Measurements from ENCODE around the gene BMI1. TPM values are rescaled to one million over a fixed set of nuclear protein-coding genes. Genes with fewer than 3 reads are reported as not detected.

BMI1 gene
- total RNA-seq, 2 experiments from 2014 or later = 58.8 to 63.5 TPM

GRCh38 chr10:22370320-22370719, 49.4 kb downstream of the BMI1 start:
- H3K27me3 Mint-ChIP-seq = peaks cover 2% of the 10 kb centered on the region
- POLR2A ChIA-PET = interaction anchor here (0.8 kb wide), 1 partner anchor 30 kb away, joined by 4 read pairs; no protein-coding TSS in a partner anchor
- no peaks in the 10 kb centered on the region for H3K36me3 Mint-ChIP-seq
- no peak for DNase-seq
- peaks cover 19% of the 10 kb centered on the region for H3K4me1 Mint-ChIP-seq (ENCODE audit: low read depth)
- CTCF ChIA-PET = interaction anchor here (0.7 to 0.9 kb wide), 2 partner anchors 8 to 20 kb away, joined by 3 read pairs; no protein-coding TSS in a partner anchor
- no peak overlapping the region for H3K4me3 Mint-ChIP-seq
- no peak overlapping the region for H3K27ac Mint-ChIP-seq
- intact Hi-C loops (cut with micrococcal nuclease) = no loop called here
- H3K9me3 Mint-ChIP-seq = no peaks in the 10 kb centered on the region

GRCh38 chr10:22372298-22372697, 51.4 kb downstream of the BMI1 start:
- intact Hi-C loops (cut with micrococcal nuclease) = no loop called here
- no peaks in the 10 kb centered on the region for H3K36me3 Mint-ChIP-seq
- H3K4me3 Mint-ChIP-seq = no peak overlapping the region
- H3K27ac Mint-ChIP-seq = no peak overlapping the region
- ChIA-PET POLR2A (no interaction called here), CTCF (interaction anchor here (1.4 kb wide), 1 partner anchor 50 kb away, joined by 3 read pairs; no protein-coding TSS in a partner anchor)
- peaks cover 13% of the 10 kb centered on the region for H3K4me1 Mint-ChIP-seq (ENCODE audit: low read depth)
- no peak for DNase-seq
- H3K27me3 Mint-ChIP-seq = peaks cover 2% of the 10 kb centered on the region
- H3K9me3 Mint-ChIP-seq = no peaks in the 10 kb centered on the region

GRCh38 chr10:22372917-22373316, 52.0 kb downstream of the BMI1 start:
- peaks cover 9% of the 10 kb centered on the region for H3K4me1 Mint-ChIP-seq (ENCODE audit: low read depth)
- ChIA-PET POLR2A (no interaction called here), CTCF (interaction anchor here (1.4 kb wide), 1 partner anchor 49 kb away, joined by 3 read pairs; no protein-coding TSS in a partner anchor)
- H3K4me3 Mint-ChIP-seq = no peak overlapping the region
- DNase-seq = no peak
- intact Hi-C loops (cut with micrococcal nuclease) = no loop called here
- no peaks in the 10 kb centered on the region for H3K9me3 Mint-ChIP-seq
- no peak overlapping the region for H3K27ac Mint-ChIP-seq
- no peaks in the 10 kb centered on the region for H3K36me3 Mint-ChIP-seq
- H3K27me3 Mint-ChIP-seq = peaks cover 2% of the 10 kb centered on the region

GRCh38 chr10:22374489-22375126, 53.7 kb downstream of the BMI1 start:
- peaks cover 2% of the 10 kb centered on the region for H3K27me3 Mint-ChIP-seq
- H3K36me3 Mint-ChIP-seq = no peaks in the 10 kb centered on the region
- DNase-seq = no peak
- no peaks in the 10 kb centered on the region for H3K9me3 Mint-ChIP-seq
- peaks cover 16% of the 10 kb centered on the region for H3K4me1 Mint-ChIP-seq (ENCODE audit: low read depth)
- ChIA-PET POLR2A (interaction anchor here (0.6 to 0.7 kb wide), 2 partner anchors 26 to 160 kb away, joined by 3 read pairs; no protein-coding TSS in a partner anchor), CTCF (no interaction called here)
- H3K4me3 Mint-ChIP-seq = no peak overlapping the region
- H3K27ac Mint-ChIP-seq = no peak overlapping the region
- intact Hi-C loops (cut with micrococcal nuclease) = no loop called here

- POLR2A ChIA-PET = interaction anchor here (1.2 kb wide), 1 partner anchor 39 kb away, joined by 3 read pairs; no protein-coding TSS in a partner anchor
- H3K27me3 Mint-ChIP-seq = no peaks in the 10 kb centered on the region
- DNase-seq = peak; percentile 70
- intact Hi-C loops (cut with micrococcal nuclease) = loop anchor here (2.0 kb wide), 3 partner anchors 38 to 70 kb away; no protein-coding TSS in a partner anchor
- no peak overlapping the region for H3K4me3 Mint-ChIP-seq
- H3K27ac Mint-ChIP-seq = peak overlapping the region; percentile 53
- no peaks in the 10 kb centered on the region for H3K9me3 Mint-ChIP-seq
- H3K36me3 Mint-ChIP-seq = no peaks in the 10 kb centered on the region
- CTCF ChIA-PET = interaction anchor here (0.6 to 0.9 kb wide), 3 partner anchors 9 to 385 kb away, joined by 3 to 4 read pairs (median 3); no protein-coding TSS in a partner anchor
- H3K4me1 Mint-ChIP-seq (ENCODE audit: low read depth) = peaks cover 12% of the 10 kb centered on the region
Observed at GRCh38 chr10:22379059-22379458, 58.2 kb downstream of the BMI1 start.

Other genes with a start within 250 kb of the BMI1 start
- gene EBLN1, start 103.1 kb upstream of the BMI1 start, total RNA-seq = not detected
- gene COMMD3, start 4.7 kb upstream of the BMI1 start, total RNA-seq = 10 to 100 TPM; 84.6 to 91.4 TPM
- gene SPAG6, start 24.4 kb downstream of the BMI1 start, total RNA-seq = under 1 TPM in 1 of 2 experiments, not detected in 1; 0.24 TPM